ENCODE measurements around the gene EFCAB9. TPM values are rescaled to one million over a fixed set of nuclear protein-coding genes. Genes with fewer than 3 reads are reported as not detected.

Gene EFCAB9
- total and polyA plus RNA-seq, 4 donors: not detected

- no peak for DNase-seq (ENCODE audit: low spot score)
- TF ChIP-seq FOXA1 (IDR thresholded peaks at IDR 0.05): no peak
- TF ChIP-seq ZBTB33 (IDR thresholded peaks at IDR 0.05): no peak
- no peak for TF ChIP-seq EGR1 (IDR thresholded peaks at IDR 0.05; ENCODE audit: low read depth in 2 of 2)
- TF ChIP-seq NR2F2 (IDR thresholded peaks at IDR 0.05): no peak
- no peak for TF ChIP-seq HNF4G (IDR thresholded peaks at IDR 0.05)
- TF ChIP-seq HNF4A (conservative IDR thresholded peaks at IDR 0.05): no peak
- TF ChIP-seq TAF1 (conservative IDR thresholded peaks at IDR 0.05): no peak
- TF ChIP-seq YY1 (IDR thresholded peaks at IDR 0.05): no peak
- no peak for TF ChIP-seq FOXA2 (IDR thresholded peaks at IDR 0.05)
- TF ChIP-seq RAD21 (IDR thresholded peaks at IDR 0.05): no peak
- no peak for TF ChIP-seq ATF3 (IDR thresholded peaks at IDR 0.05)
- Histone ChIP-seq H3K27me3 (ENCODE audit: control insufficient read depth in 4 of 4, insufficient read depth in 4 of 4, low read length in 3 of 4) (no peaks in the 10 kb centered on the region), H3K4me1 (ENCODE audit: control insufficient read depth in 4 of 4, insufficient read depth in 4 of 4, low read length in 3 of 4) (no peaks in the 10 kb centered on the region), H3K27ac (ENCODE audit: low read depth in 1 of 2, low read length in 2 of 2) (no peak overlapping the region), H3K4me3 (ENCODE audit: low read depth in 1 of 3, low read length in 3 of 3) (no peak overlapping the region), H3K9me3 (ENCODE audit: control insufficient read depth in 4 of 4, low read length in 3 of 4) (no peaks in the 10 kb centered on the region), H3K36me3 (ENCODE audit: control insufficient read depth in 4 of 4, insufficient read depth in 3 of 4, low read depth in 1 of 4, low read length in 3 of 4) (peaks cover 0 to 2% (median 0%) of the 10 kb centered on the region in 4 donors), H3K9ac (ENCODE audit: low read depth in 1 of 2, low read length in 2 of 2) (no peak overlapping the region)
- WGBS: 93% methylated on average over 10 of the region's 10 CpGs
These were observed 30.2 kb downstream of the EFCAB9 start for GRCh38 chr5:172223901-172224873.

- Histone ChIP-seq H3K9ac (ENCODE audit: low read depth in 1 of 2, low read length in 2 of 2) (no peak overlapping the region), H3K27me3 (ENCODE audit: control insufficient read depth in 4 of 4, insufficient read depth in 4 of 4, low read length in 3 of 4) (no peaks in the 10 kb centered on the region), H3K4me3 (ENCODE audit: low read depth in 1 of 3, low read length in 3 of 3) (no peak overlapping the region), H3K4me1 (ENCODE audit: control insufficient read depth in 4 of 4, insufficient read depth in 4 of 4, low read length in 3 of 4) (no peaks in the 10 kb centered on the region), H3K36me3 (ENCODE audit: control insufficient read depth in 4 of 4, insufficient read depth in 3 of 4, low read depth in 1 of 4, low read length in 3 of 4) (peaks cover 0 to 2% (median under 1%) of the 10 kb centered on the region in 4 donors), H3K9me3 (ENCODE audit: control insufficient read depth in 4 of 4, low read length in 3 of 4) (no peaks in the 10 kb centered on the region), H3K27ac (ENCODE audit: low read depth in 1 of 2, low read length in 2 of 2) (no peak overlapping the region)
- no peak for DNase-seq (ENCODE audit: low spot score)
- WGBS: 98% methylated on average over 1 of the region's 1 CpG
- TF ChIP-seq YY1 (IDR thresholded peaks at IDR 0.05): no peak
- no peak for TF ChIP-seq ATF3 (IDR thresholded peaks at IDR 0.05)
- no peak for TF ChIP-seq EGR1 (IDR thresholded peaks at IDR 0.05; ENCODE audit: low read depth in 2 of 2)
- no peak for TF ChIP-seq HNF4G (IDR thresholded peaks at IDR 0.05)
- TF ChIP-seq RAD21 (IDR thresholded peaks at IDR 0.05): no peak
- TF ChIP-seq REST (IDR thresholded peaks at IDR 0.05): no peak
- no peak for TF ChIP-seq HNF4A (conservative IDR thresholded peaks at IDR 0.05)
- no peak for TF ChIP-seq ZBTB33 (IDR thresholded peaks at IDR 0.05)
- TF ChIP-seq FOXA1 (IDR thresholded peaks at IDR 0.05): no peak
- no peak for TF ChIP-seq TAF1 (conservative IDR thresholded peaks at IDR 0.05)
- no peak for TF ChIP-seq SP1 (IDR thresholded peaks at IDR 0.05)
- TF ChIP-seq NR2F2 (IDR thresholded peaks at IDR 0.05): no peak
- no peak for TF ChIP-seq CTCF (IDR thresholded peaks at IDR 0.05; ENCODE audit: low read depth, low read length, missing input control)
- TF ChIP-seq MAX (IDR thresholded peaks at IDR 0.05): no peak
- TF ChIP-seq GABPA (IDR thresholded peaks at IDR 0.05 in 1 of 2, conservative IDR thresholded peaks at IDR 0.05 in 1 of 2): no peak
- TF ChIP-seq RXRA (IDR thresholded peaks at IDR 0.05): no peak
These were observed 31.0 kb downstream of the EFCAB9 start for GRCh38 chr5:172224996-172225395.
